ENCODE results near the gene CCL11.

DNA sequence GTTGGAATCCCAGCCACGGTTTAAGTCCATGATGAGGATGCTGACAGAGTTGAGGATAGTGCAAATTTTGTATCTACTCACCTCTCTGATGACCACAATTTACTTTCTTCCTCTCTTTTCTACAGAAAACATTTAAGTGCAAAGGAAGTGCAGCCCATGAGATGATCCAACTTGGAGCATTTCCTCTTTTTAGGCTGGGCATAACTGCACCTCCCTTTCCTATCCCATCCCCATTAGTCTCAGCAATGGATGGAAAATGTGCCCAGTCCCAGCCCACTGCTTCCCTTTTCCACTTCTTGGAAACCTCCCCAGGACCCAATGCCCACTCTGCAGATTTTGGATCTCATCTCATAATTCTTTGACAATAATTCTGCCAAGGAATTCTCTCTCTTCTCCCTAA, 17.1 kb downstream of the CCL11 start:
- TF ChIP-seq TAF1 (IDR thresholded peaks at IDR 0.05; ENCODE audit: low read depth, low read length) (no peak), CBX8 (IDR thresholded peaks at IDR 0.05; ENCODE audit: borderline replicate concordance, low read depth, low read length) (no peak)
- TF ChIP-seq, protein P1, sequence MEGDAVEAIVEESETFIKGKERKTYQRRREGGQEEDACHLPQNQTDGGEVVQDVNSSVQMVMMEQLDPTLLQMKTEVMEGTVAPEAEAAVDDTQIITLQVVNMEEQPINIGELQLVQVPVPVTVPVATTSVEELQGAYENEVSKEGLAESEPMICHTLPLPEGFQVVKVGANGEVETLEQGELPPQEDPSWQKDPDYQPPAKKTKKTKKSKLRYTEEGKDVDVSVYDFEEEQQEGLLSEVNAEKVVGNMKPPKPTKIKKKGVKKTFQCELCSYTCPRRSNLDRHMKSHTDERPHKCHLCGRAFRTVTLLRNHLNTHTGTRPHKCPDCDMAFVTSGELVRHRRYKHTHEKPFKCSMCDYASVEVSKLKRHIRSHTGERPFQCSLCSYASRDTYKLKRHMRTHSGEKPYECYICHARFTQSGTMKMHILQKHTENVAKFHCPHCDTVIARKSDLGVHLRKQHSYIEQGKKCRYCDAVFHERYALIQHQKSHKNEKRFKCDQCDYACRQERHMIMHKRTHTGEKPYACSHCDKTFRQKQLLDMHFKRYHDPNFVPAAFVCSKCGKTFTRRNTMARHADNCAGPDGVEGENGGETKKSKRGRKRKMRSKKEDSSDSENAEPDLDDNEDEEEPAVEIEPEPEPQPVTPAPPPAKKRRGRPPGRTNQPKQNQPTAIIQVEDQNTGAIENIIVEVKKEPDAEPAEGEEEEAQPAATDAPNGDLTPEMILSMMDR (IDR thresholded peaks at IDR 0.05; ENCODE audit: control extremely low read depth in 1 of 3, insufficient read depth in 1 of 3, low read depth in 1 of 3, low read length in 3 of 3), result no peak
